GM12878 (cell line): ENCODE data around the gene BRDT. TPM values are rescaled to one million over a fixed set of nuclear protein-coding genes. Genes with fewer than 3 reads are reported as not detected.

Source experiments
- ATAC-seq: fragments of 200-7000 bp; cut with Tn5 transposase; 3 replicates; pipeline ENCODE4 v1.9.1; 2020; ENCODE audit warnings: mild to moderate bottlenecking, moderate library complexity
- BruUV-seq: library from RNA; stranded (reverse); fragments of 400-500 nt; replicated peaks from 2 replicates; lab custom pipeline; 2021; lab: Mats Ljungman, UMichigan
- CTCF ChIA-PET: fragments of 300-600 bp; sonication (Branson Sonifier 250); formaldehyde crosslinking; extraction: SDS; loops from one replicate; lab custom pipeline; 2021; ENCODE audit warnings: inconsistent platforms; lab: Yijun Ruan, JAX
- POLR2A ChIA-PET: fragments of 350-600 bp; formaldehyde crosslinking; extraction: SDS; loops from one replicate; lab custom pipeline; 2021; ENCODE audit warnings: inconsistent platforms; lab: Charles Lee
- RAD21 ChIA-PET: fragments of 300-600 bp; sonication (Branson Sonifier 250); formaldehyde crosslinking; loops from one replicate; lab custom pipeline; 2023; ENCODE audit warnings: antibody characterized with exemption; ENCODE audit not compliant: unreplicated experiment; lab: Charles Lee
- SMC1A ChIA-PET: fragments of 300-600 bp; sonication (Branson Sonifier 250); formaldehyde crosslinking; loops from one replicate; lab custom pipeline; 2023; ENCODE audit not compliant: unreplicated experiment, uncharacterized antibody; lab: Charles Lee
- DNase-seq: peaks from one replicate; pipeline ENCODE4 v3.0.0-alpha.2; 2011; ENCODE audit warnings: low read depth, low spot score
- FAIRE-seq: peaks from 3 replicates; lab custom pipeline; 2011; peaks lifted over from hg19 to GRCh38; lab: Jason Lieb, UNC
- H2AFZ ChIP-seq: 2 replicates; pipeline ENCODE4 v1.6.0; 2011; ENCODE audit warnings: low read depth, low read length, control low read depth; ENCODE audit not compliant: control insufficient read depth
- H3K27ac ChIP-seq: 2 replicates; pipeline ENCODE4 v1.5.1; 2011; ENCODE audit warnings: control low read depth; ENCODE audit not compliant: control insufficient read depth, insufficient read depth
- H3K27me3 ChIP-seq, 2 experiments: replicated peaks in 1 of 2; 2 replicates each; pipeline versions ENCODE4 v1.6.0 to v1.6.1; 2011; ENCODE audit warnings: low read length in 1 of 2; ENCODE audit not compliant: control insufficient read depth in 2 of 2, insufficient read depth in 2 of 2
- H3K36me3 ChIP-seq, 2 experiments: 2 replicates each; pipeline ENCODE4 v1.5.1; 2011; ENCODE audit warnings: low read length in 1 of 2; ENCODE audit not compliant: control insufficient read depth in 2 of 2, insufficient read depth in 2 of 2
- H3K4me1 ChIP-seq: 2 replicates; pipeline ENCODE4 v1.6.1; 2011; ENCODE audit warnings: mild to moderate bottlenecking, low read length, moderate library complexity, mixed read lengths; ENCODE audit not compliant: control insufficient read depth, insufficient read depth
- H3K4me2 ChIP-seq: 2 replicates; pipeline ENCODE4 v1.6.0; 2011; ENCODE audit warnings: control low read depth; ENCODE audit not compliant: control insufficient read depth, insufficient read depth
- H3K4me3 ChIP-seq: fragments of 200-600 bp; sonication (generic); 2 replicates; pipeline ENCODE4 v1.5.1; 2016
- H3K79me2 ChIP-seq: 2 replicates; pipeline ENCODE4 v1.6.0; 2011; ENCODE audit warnings: low read length; ENCODE audit not compliant: control insufficient read depth, insufficient read depth
- H3K9ac ChIP-seq: 2 replicates; pipeline ENCODE4 v1.8.0; 2011; ENCODE audit warnings: low read length, control low read depth, mixed read lengths; ENCODE audit not compliant: control insufficient read depth, insufficient read depth
- H3K9me3 ChIP-seq: replicated peaks from 3 replicates; pipeline ENCODE4 v1.5.1; 2011; ENCODE audit warnings: mild to moderate bottlenecking, low read length; ENCODE audit not compliant: control insufficient read depth, insufficient read depth
- H4K20me1 ChIP-seq: 2 replicates; pipeline ENCODE4 v1.6.0; 2011; ENCODE audit not compliant: control insufficient read depth, insufficient read depth
- BACH1 ChIP-seq: fragments of 450-650 bp; IDR thresholded peaks from 2 replicates; pipeline ENCODE4 v1.6.1; 2017; ENCODE audit warnings: mild to moderate bottlenecking, borderline replicate concordance
- HDAC6 ChIP-seq: fragments of 200-600 bp; sonication (generic); IDR thresholded peaks from one replicate; pipeline ENCODE4 v1.8.0; 2017; ENCODE audit warnings: antibody characterized with exemption; ENCODE audit not compliant: unreplicated experiment
- IKZF2 ChIP-seq, 2 experiments: fragments of 450-650 bp; IDR thresholded peaks; 2 replicates each; pipeline ENCODE4 v1.6.1; 2017; ENCODE audit warnings: mild to moderate bottlenecking in 2 of 2, moderate library complexity in 2 of 2
- KLF5 ChIP-seq: fragments of 450-650 bp; IDR thresholded peaks from 2 replicates; pipeline ENCODE4 v1.6.1; 2014; ENCODE audit warnings: mild to moderate bottlenecking; ENCODE audit not compliant: partially characterized antibody
- MYC ChIP-seq: IDR thresholded peaks from 2 replicates; pipeline ENCODE4 v1.6.1; 2011; ENCODE audit warnings: mild to moderate bottlenecking, low read length, moderate library complexity, inconsistent platforms; ENCODE audit not compliant: insufficient read depth, insufficient replicate concordance, insufficient read length, severe bottlenecking
- NBN ChIP-seq: fragments of 450-650 bp; IDR thresholded peaks from 2 replicates; pipeline ENCODE4 v1.6.1; 2016
- RAD21 ChIP-seq: IDR thresholded peaks from 2 replicates; pipeline ENCODE4 v1.6.1; 2011; ENCODE audit warnings: mild to moderate bottlenecking, low read depth, low read length, moderate library complexity; ENCODE audit not compliant: insufficient read depth
- SRF ChIP-seq, 2 experiments: IDR thresholded peaks; 2 replicates each; pipeline ENCODE4 v1.6.1; 2011; ENCODE audit warnings: low read depth in 2 of 2, low read length in 2 of 2, mild to moderate bottlenecking in 1 of 2, moderate library complexity in 1 of 2
- TAF1 ChIP-seq: IDR thresholded peaks from 2 replicates; pipeline ENCODE4 v1.6.1; 2011; ENCODE audit warnings: mild to moderate bottlenecking, low read depth, low read length, borderline replicate concordance
- ZNF24 ChIP-seq: fragments of 450-650 bp; IDR thresholded peaks from 2 replicates; pipeline ENCODE4 v1.6.1; 2017; ENCODE audit warnings: antibody characterized with exemption, mild to moderate bottlenecking
- ZNF384 ChIP-seq: IDR thresholded peaks from 2 replicates; pipeline ENCODE4 v1.6.1; 2012; ENCODE audit warnings: low read depth, mild to moderate bottlenecking, low read length, improper control_type of control experiment, borderline replicate concordance
- WGBS: methylation state at CpG from one replicate; pipeline ENCODE4 v1.1.6; 2016; ENCODE audit warnings: low lambda C conversion rate; ENCODE audit not compliant: insufficient replicate concordance, insufficient coverage; ENCODE audit errors: missing lambda C conversion rate; 5-methylcytosine and 5-hydroxymethylcytosine counted together
- in situ Hi-C: fragments of 300-500 bp; cut with MboI; formaldehyde crosslinking; loops from 9 replicates; pipeline ENCODE4 v1.14.3; 2018; ENCODE audit warnings: mixed read lengths
- intact Hi-C: fragments of 100-400 bp; cut with micrococcal nuclease; formaldehyde crosslinking; loops from one replicate; pipeline ENCODE4 v1.14.2; 2022; ENCODE audit not compliant: unreplicated experiment
- polyA plus RNA-seq, 11 experiments: library from polyadenylated mRNA; depleted of rRNA in 4 of 11; unstranded in 6 of 11; stranded (reverse) in 5 of 11; fragments of >200 nt; fragmentation: Nextera tagmentation in 4 of 11; fragmentation: Illumina TruSeq in 1 of 11; extraction: Ambion mirVana in 4 of 11; extraction: Trizol in 1 of 11; gene quantifications; 1 replicate in 1 of 11; 2 replicates in 10 of 11; pipeline versions ENCODE4 v1.2.1 to v1.2.3, GENCODE V29; 2011 to 2016; ENCODE audit warnings: inconsistent platforms in 2 of 11, missing spikeins in 2 of 11, low read depth in 1 of 11
- total RNA-seq, 4 experiments: library from RNA; depleted of rRNA in 3 of 4; stranded (reverse); fragments of >200 nt in 3 of 4; fragmentation: Illumina TruSeq in 1 of 4; extraction: Trizol in 1 of 4; gene quantifications; 2 replicates each; pipeline versions ENCODE4 v1.2.1 to v1.2.3, GENCODE V29; 2013 to 2021

The BRDT gene
- total and polyA plus RNA-seq, 10 of the 15 experiments (the other 5 are each of a cell fraction or from before 2014, with no cell fraction given): 0.02 to 0.11 TPM; not detected in 8

DNA sequence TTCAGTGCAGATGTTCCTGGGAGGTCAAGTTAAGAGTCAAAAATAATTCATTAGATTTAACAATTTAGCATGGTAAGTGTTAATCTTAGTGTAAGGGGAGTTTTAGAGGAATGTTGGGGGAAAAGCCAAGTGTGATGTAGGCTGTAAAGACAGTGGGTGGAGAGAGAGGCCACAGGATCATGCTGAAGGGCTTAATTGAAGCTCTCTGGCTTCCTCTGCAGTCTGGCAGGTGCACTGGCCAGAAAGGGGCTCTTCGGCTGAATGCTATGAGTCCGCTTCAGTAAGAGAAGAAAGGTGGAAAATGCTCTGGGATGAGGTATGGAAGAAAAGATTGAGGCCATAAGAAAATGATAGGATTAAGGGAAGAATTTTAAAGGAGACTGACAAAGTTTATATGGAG is 3.0 kb downstream of the BRDT start:
- no peak overlapping the region for H2AFZ ChIP-seq
- H3K36me3 ChIP-seq: no peaks in the 10 kb centered on the region
- H3K9ac ChIP-seq: no peak overlapping the region
- no peak overlapping the region for H3K4me3 ChIP-seq
- WGBS: 20% methylated on average over 2 of the region's 2 CpGs
- BruUV-seq: no TSS peak
- H3K4me2 ChIP-seq: no peak overlapping the region
- no peaks in the 10 kb centered on the region for H3K4me1 ChIP-seq
- no peak for ATAC-seq
- no peak for FAIRE-seq
- CTCF ChIA-PET: no interaction called here
- DNase-seq: no peak
- H4K20me1 ChIP-seq: no peaks in the 10 kb centered on the region
- no peaks in the 10 kb centered on the region for H3K9me3 ChIP-seq
- in situ Hi-C loops (no loop called here), intact Hi-C loops (no loop called here)
- TF ChIP-seq IKZF2 (IDR thresholded peaks at IDR 0.05) (no peak), BACH1 (no peak), RAD21 (0 out of 2 replicates have a peak, but pooled peaks have one; percentile 14)
- POLR2A ChIA-PET: no interaction called here
- H3K27me3 ChIP-seq: no peaks in the 10 kb centered on the region
- SMC1A ChIA-PET: no interaction called here
- H3K27ac ChIP-seq: no peak overlapping the region
- H3K79me2 ChIP-seq: no peaks in the 10 kb centered on the region
- RAD21 ChIA-PET: no interaction called here

DNA sequence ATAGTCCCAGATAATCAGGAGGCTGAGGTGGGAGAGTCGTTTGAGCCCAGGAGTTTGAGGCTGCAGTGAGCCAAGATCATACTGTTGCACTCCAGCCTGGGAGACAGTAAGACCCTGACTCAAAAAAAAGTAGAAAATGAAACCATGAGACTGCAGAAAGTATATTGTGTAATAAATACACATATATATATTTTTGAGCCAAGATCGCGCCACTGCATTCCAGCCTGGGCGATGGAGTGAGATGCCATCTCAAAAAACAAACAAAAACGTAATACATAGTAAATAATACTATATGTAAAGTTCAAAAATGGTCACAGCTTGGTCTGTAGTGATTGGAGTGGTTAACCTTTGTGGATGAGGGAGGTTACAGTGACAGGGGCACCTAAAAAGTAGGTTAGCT is 9.7 kb downstream of the BRDT start:
- no peaks in the 10 kb centered on the region for H3K27me3 ChIP-seq
- TF ChIP-seq NBN (no peak), MYC (no peak), ZNF384 (no peak), HDAC6 (no peak), ZNF24 (no peak), TAF1 (no peak), SRF (IDR thresholded peaks at IDR 0.05; ENCODE audit: low read depth in 2 of 2, low read length in 2 of 2) (no peak), KLF5 (no peak)
- no TSS peak for BruUV-seq
- H3K9me3 ChIP-seq: no peaks in the 10 kb centered on the region
- H3K4me1 ChIP-seq: no peaks in the 10 kb centered on the region
- H4K20me1 ChIP-seq: no peaks in the 10 kb centered on the region
- ChIA-PET CTCF (no interaction called here), POLR2A (no interaction called here), RAD21 (no interaction called here), SMC1A (no interaction called here)
- no peak overlapping the region for H2AFZ ChIP-seq
- DNase-seq (no peak), FAIRE-seq (no peak), ATAC-seq (no peak)
- intact Hi-C loops: no loop called here
- H3K27ac ChIP-seq: no peak overlapping the region
- H3K4me3 ChIP-seq: no peak overlapping the region
- no peak overlapping the region for H3K4me2 ChIP-seq
- no peak overlapping the region for H3K9ac ChIP-seq
- WGBS: 60% methylated on average over 5 of the region's 5 CpGs
- no peaks in the 10 kb centered on the region for H3K36me3 ChIP-seq
- no peaks in the 10 kb centered on the region for H3K79me2 ChIP-seq
- in situ Hi-C loops: no loop called here
